HS-5 (cell line): ENCODE measurements around the gene HNRNPUL1.
"Not testable (repeated sequence)": the region's sequence is repeated elsewhere in the genome, so short reads cannot be mapped to it uniquely, and the experiment has no call there.

ENCODE experiments used
- DNase-seq: peaks from one replicate; pipeline ENCODE4 v3.0.0-alpha.2; 2012; ENCODE audit warnings: low read depth

The HNRNPUL1 gene

DNA sequence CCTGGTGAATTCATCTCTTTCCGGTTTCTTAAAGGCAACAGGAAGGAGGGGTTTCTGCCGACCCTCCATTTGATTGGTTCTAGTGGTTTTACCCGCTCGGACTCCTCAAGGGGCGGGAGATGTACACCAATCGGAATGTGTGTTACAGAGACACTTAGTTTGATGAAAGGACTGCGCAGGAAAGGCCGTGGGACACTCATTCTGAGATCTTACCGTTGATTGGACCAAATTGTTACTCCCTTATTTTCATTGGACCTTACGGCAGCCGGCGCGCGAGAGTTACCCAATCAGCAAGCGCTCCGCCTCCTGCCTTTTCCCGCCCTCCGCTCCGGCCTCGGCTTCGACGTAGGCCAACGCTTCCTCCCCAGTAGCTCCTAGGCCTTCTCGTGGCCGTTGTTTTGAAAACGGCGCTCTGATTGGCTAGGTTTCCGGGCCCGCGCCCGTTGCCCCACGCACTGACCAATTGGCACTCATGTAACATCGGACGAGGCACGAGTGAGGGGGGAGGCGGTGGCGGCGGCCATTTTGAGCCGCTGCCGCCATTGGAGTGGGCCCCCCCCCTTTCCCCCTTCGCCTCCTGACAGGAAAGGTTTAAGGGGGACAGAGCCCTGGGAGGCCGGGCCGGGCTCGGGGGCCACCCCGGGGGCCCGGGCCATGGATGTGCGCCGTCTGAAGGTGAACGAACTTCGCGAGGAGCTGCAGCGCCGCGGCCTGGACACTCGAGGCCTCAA is at the start of gene HNRNPUL1:
Gene HNRNPUL1 (plus strand): TSS at position 523 of the 731 bp plus-strand sequence. CDS start 132 bp downstream, at position 655.
- peak; percentile 100 for DNase-seq

DNA sequence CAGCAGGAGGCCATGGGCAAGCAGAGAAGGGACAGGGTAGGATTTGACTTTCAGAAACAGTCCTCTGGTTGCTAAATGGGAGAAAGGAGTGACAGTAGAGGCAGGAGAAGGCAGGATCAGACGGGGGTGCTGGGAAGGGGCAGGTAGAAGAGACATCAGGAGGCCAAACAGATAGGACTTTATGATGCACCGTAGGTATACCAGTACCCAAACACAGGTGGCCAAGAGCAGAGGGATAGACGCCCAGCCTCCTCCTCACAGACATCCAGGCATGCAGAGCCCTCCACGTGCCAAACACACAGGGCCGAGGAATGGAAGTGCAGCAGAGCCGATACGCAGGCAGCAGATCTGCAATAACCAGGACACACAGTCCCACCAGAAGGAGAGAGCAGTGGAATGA is 46.4 kb upstream of the HNRNPUL1 start:
- DNase-seq: no peak

DNA sequence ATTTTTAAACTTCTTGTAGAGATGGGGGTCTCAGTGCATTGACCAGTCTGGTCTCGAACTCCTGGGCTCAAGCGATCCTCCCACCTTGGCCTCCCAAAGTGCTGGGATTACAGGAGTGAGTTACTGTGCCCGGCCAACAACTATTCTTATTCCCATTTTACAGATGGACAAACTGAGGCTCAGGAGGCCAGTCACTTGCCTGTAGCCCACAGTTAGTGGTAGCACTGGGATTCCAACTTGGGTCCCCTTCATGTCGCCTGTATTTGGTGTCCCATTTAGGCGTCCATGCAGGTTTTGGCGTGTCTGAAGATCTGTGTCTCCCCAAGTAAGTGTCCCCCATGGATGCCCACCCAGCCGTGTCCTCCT is 45.9 kb upstream of the HNRNPUL1 start:
- DNase-seq: no peak

DNA sequence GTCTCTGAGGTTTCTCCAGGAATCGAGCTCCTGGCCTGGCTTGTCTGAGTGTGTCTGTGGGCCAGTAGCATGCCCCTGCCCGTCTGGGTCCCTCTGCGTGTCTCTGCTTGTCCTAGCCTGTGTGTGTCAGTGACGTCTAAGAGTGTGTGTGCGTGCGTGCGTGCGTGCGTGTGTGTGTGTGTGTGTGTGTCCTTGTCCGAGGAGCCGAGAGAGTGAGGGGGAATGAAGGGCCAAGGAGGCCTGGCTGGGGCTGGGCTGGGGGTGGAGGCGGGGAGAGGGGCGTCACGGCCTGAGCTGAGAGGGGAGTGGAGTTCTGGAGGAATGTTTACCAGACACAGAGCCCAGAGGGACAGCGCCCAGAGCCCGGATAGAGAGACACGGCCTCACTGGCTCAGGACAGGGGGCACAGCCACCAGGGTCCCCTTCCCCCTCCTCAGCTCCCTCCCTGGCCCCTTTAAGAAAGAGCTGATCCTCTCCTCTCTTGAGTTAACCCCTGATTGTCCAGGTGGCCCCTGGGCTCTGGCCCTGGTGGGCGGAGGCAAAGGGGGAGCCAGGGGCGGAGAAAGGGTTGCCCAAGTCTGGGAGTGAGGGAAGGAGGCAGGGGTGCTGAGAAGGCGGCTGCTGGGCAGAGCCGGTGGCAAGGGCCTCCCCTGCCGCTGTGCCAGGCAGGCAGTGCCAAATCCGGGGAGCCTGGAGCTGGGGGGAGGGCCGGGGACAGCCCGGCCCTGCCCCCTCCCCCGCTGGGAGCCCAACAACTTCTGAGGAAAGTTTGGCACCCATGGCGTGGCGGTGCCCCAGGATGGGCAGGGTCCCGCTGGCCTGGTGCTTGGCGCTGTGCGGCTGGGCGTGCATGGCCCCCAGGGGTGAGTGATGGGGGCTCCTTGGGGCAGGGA is 45.3 kb upstream of the HNRNPUL1 start, which contains the start of gene AXL:
Gene AXL (plus strand): TSS at position 609 of the 893 bp plus-strand sequence. CDS start 170 bp downstream, at position 779.
- DNase-seq: peak; percentile 61

DNA sequence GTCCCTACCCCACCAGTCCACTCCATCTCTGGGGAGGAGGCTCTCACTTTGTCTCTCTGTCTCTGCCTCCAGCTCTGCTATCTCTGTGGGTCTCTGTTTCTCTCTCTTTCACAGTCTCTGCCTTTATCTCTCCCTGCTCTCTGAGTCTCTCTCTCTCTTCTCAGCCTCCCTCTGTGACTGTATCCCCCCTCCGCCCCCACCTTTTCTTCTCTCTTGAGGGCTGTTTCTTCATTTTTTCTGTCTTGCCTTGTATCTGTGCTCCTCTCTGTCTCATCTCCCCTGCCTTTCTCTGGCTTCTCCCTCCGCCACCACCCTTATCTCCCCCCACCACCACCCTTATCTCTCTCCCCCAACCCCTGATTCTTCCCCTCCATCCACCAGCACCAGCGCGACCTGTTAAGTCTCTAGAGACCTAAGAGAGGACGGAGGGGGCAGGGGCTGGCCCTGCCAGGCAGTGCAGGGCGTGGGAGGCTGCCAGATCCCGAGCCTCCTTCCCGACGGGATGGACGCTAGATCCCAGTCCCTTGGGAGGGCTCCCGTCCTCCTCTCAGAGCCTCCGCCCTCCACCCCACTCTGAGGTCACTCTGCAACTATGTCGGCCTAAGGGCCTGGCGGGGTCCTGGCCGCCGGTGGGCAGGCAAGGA is 44.1 kb upstream of the HNRNPUL1 start:
- DNase-seq: no peak

DNA sequence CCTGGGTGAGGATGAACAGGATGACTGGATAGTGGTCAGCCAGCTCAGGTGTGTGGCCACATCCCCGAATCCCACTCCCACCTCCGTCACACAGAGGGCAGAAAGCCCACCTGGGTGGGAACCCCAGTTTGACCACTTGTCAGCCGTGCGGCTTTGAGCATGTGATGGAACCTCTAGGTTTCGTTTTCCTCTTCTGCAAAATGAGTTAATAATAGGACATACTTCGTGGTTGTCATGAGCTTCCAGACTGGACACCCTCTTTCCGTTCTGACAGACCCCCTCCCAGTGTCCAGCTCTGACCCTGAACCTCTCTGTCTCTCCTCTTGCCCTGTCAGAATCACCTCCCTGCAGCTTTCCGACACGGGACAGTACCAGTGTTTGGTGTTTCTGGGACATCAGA is 43.4 kb upstream of the HNRNPUL1 start:
- DNase-seq: no peak

DNA sequence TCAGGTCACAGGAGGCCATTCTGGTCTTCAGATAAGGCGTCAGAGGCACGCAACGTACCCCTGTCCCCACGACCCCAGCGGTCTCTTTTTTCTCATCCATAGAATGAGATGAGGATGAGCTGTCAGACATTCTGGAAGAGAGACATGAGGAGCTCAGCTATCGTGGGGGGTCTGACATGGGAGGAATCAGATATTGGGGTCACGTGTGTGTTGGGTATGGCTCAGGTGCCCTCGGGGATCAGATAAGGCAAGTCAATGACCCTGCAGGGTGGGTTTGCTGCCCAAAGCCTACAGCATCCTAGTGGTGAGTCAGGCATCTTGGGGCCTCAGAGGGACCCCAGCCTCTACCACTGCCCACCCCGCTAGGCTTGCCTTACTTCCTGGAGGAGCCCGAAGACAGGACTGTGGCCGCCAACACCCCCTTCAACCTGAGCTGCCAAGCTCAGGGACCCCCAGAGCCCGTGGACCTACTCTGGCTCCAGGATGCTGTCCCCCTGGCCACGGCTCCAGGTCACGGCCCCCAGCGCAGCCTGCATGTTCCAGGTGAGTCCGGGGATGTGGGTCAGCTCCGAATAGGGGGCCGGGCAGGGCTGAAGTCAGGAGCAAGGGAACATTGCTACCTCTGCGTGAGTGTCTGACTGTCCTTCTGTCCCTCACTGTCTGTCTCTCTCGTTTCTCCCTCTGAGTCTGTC is 42.5 kb upstream of the HNRNPUL1 start:
- DNase-seq: no peak

DNA sequence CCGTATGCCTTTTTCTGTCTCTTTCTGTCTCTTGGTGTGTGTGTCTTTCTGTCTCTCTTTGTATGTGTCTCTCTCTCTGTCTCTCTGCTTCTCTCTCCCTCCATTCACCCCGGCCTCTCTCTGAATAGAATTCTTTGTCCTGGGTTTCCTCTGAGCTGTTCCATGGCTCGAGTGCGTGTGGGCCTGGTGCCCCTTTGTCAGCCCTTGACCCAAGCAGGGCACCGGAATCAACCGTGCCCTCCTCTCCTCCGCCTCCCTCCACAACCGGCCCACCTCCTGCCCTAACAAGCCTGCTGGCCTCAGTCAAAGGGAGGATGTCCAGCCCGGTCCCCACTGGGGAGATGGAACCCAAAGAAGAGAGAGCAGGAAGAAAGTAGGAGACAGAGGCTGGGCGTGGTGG is 41.9 kb upstream of the HNRNPUL1 start:
- no peak for DNase-seq

DNA sequence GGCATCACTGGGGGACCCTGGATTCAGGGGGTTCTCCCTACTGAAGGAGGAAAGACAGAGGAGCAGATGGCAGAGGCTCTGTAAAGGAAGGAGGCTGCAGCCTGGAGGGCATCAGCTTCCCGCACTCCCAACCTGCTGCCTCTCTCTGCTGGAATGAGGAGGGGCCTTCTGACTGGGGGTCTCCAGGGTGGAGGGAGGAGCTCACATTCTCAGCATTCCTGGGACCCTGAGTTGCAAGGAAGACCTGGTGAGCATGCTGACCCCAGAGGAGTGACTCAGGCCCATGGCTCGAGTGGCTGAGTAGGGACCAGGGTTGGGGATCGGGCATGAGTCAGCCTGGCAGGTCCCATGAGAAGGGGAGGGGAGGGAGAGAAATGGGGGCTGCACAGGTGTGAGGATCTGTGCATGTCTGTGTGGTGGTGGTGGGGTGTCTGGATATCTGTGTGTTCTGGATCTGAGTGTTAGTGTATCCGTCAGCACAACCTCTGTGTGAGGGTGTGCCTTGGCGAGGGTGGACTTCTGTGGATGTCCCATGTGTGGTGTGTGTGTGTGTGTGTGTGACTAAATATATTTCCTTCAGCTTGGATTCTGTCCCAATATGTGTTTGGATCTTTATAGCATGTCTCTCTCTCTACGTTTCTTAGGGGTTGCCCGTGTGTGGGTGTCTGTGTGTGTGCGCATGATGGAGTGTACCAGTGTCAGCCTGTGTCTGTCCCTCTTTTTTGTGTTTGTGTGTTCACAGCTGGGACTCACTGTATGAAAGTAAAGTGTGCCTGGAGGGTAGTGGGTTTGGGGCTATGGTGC is 40.5 kb upstream of the HNRNPUL1 start:
- peak; percentile 98 for DNase-seq

DNA sequence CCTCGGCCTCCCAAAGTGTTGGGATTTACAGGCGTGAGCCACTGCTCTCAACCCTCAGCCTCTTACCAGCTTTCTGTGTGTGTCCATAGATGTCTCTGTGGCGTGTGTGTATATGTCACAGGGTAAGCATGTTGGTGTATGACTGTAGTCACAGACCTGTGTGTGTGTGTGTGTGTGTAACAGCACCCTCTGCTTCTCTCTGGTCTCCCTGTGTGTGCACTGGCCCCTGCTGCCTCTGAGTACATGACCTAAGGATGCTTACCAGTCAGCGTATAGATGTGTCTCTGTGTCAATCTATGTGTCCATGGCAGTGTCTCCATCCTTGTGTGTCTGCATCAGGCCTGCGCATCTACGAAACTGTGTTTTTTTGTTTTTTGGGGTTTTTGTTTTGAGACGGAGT is 39.5 kb upstream of the HNRNPUL1 start:
- no peak for DNase-seq

DNA sequence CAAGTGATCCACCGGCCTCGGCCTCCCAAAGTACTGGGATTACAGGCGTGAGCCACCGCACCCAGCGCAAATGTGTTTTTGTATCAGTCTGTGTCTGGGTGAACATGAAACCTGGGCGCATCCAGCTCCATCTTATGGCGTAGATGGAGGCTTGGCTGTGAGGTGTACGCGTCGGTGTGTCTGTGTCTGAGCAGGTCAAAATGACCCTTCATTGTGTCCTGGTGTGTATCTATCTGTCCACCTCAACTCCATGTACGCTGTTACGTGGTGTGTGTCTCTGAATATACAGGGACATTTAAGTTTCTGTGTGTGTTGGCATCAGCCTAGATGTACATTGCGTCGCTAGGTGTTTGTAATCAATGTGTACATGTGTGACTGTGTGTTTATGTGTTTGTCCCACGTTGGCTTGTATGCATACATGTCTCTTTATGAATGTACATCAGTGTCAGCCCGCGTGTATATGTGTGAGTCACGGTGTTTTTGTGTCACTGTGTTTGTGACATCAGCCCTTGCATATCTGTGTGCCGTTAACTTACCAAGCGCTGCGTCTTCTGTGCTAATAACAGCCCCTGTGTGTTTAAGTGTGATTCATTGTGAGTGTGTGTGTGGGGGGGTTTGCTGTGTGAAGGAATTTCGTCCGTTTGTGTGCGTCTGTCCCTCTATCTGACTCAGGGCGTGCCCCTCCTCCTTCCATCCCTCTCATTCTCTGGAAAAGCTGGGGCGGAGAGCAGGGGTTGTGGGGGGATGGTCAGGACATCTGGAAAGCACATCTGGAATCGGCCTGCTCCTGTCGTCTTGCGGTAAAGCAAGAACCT is 38.7 kb upstream of the HNRNPUL1 start:
- DNase-seq: peak; percentile 98

DNA sequence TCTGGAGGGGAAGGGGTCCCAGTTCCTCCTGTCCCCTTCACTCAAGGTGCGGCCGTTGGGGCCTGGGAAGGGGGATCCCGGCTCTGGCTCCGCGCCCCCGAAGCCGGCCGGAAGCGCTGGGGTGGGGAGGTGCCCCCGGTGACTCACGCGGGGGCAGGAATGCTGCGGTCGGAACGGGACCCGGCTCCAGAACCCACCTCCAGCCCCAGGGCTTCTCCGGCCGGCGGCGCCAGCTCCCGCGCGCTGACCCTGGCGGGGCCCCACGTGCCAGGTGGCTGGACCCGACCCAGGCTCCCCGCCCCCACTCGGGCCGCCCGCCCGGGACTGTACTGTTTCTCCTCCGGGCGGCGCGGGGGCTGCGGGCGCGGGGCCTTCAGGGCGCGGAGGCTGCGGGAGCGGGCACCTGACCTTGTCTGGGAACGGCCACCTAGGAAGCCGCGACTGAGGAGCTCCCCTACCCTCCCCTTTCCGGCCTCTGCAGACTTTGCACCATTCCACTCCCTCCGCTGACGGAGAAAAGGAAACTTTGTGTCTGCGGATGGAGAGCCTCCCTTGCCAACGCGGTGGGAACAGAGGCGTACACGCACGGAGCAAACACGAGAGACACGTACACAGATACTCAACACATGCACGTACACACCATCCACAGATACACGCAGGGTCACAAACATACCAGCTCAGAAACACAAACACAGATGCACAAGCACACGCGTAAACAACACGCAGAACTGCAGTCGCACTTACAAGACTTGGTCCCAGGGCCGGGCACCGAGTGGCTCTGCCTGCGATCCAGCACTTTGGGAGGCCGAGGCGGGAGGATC is 37.9 kb upstream of the HNRNPUL1 start:
- no peak for DNase-seq

DNA sequence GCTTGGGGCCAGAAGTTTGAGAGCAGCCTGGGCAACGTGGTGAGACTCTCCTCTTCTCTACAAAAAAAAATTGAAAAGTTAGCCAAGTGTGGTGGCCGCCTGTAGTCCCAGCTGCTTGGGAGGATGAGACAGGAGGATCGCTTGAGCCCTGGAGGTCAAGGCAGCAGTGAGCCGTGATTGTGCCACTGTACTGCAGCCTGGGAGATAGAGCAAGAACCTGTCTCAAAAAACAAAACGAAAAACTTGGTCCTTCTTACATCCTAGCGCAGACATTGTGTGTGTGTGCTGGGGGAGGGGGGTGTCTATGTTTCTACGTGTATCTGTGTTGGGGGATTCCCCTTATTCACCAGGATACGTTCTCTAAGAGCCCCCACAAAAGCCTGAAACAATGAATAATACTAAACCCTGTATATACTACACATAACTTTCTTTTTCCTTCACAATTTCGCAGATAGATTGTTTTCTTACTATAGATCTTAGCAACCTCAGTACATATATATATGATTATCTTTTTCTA is 37.2 kb upstream of the HNRNPUL1 start:
- no peak for DNase-seq

DNA sequence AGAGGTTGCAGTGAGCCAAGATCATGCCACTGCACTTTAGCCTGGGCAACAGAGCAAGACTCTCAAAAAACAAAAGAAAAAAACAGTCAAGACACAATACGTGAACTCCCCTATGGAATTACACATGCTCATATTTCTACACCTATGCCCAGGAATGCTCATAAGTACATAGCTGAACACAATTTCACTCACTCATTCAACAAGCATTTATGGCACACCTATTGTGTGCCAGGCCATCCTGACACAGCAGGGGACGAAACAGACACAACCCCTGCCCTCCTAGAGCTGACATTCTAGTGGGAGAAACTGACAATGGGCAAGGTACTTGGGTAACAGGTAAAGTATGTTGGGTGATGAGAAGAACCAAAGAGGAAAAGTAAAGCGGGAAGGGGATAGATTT is 35.7 kb upstream of the HNRNPUL1 start:
- no peak for DNase-seq

DNA sequence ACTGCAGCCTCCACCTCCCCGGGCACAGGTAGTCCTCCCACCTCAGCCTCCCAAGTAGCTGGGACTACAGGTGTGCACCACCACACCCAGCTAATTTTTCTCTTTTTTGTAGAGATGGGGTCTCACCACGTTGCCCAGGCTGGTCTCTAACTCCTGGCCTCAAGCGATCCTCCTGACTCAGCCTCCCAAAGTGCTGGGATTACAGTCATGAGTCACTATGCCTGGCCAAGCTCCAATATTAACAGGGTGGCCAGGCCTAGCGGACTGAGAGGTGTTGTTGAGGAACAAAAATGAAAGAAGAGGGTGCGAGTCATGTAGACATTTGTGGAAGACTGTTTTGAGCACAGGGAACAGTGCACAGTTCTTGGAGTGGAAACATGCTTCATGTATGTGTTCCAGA is 34.8 kb upstream of the HNRNPUL1 start:
- DNase-seq: not testable (repeated sequence)

DNA sequence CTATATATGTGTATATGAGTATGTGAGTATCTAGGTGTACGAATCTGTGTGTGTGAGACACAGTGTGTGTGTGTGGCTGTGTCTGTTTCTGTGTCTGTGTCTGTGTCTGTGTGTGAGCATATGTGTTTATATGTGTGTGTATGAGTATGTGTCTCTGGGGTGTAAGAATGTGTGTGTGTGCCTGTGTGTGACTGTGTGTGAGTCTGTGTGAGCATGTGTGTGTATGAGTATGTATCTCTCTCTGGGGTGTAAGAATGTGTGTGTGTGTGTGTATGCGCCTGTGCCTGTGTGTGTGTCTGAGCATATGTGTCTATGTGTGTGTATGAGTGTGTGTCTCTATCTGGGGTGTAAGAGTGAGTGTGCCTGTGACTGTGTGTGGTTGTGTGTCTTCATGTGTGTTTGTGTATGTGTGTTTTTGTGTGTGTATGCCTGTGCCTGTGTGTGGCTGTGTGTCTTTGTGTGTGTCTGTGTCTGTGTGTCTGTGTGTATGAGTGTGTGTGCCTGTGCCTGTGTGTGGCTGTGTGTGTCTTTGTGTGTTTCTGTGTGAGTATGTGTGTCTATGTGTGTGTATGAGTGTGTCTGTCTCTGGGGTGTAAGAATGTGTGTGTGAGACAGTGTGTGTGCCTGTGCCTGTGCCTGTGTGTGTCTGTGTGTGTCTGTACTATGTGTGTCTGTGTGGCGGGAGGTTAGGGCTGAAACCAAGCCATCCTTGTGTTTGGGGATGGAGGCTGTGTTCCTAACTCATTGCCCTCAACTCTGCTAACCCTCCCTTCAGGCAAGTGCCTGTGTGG is 33.9 kb upstream of the HNRNPUL1 start:
- no peak for DNase-seq

DNA sequence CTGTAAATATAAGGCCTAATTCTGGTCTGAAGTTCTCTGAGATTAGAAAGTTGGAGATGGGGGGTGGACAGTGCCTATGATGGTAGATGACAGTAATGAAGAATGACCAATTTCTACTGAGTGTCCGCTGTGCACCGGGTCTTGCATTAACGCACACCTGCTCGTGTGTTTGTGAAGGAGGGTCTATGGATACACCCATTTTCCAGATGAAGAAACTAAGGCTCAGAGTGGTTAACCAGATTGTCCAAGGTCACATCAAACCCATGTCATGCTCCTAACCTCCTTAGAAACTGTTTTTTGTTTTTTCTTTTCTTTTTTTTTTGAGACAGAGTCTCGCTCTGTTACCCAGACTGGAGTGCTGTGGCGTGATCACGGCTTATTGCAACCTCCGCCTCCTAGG is 31.5 kb upstream of the HNRNPUL1 start:
- DNase-seq: no peak

DNA sequence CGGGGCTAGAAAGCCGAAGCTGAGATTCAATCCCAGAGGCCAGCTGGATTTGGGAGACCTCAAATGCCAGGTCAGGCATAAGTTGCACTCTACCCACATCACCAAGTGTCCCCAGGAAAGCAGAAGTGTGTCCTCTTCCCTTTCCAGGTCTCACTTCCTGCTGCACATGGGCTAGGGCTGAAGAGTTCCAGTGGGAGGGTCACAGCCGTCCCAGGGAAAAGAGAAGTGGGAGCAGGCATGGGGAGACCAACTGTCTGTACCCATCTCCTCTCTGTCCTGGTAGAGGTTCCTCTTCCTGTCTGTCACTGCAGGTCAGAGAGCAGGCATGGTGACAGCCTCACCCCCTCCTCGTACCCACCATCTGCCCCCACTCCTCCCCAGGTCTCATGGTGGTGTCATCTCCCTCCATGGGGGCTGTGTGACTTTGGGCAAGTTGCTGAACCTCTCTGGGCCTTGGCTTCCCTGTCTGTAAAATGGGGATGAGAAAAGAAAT is 30.4 kb upstream of the HNRNPUL1 start:
- no peak for DNase-seq
